ENCODE results near the gene RBM39. TPM values are rescaled to one million over a fixed set of nuclear protein-coding genes. Genes with fewer than 3 reads are reported as not detected.
"Not testable (repeated sequence)": the region's sequence is repeated elsewhere in the genome, so short reads cannot be mapped to it uniquely, and the experiment has no call there.

RBM39 gene
- total RNA-seq, 1 donor from 2014 or later, result 515 TPM

DNA sequence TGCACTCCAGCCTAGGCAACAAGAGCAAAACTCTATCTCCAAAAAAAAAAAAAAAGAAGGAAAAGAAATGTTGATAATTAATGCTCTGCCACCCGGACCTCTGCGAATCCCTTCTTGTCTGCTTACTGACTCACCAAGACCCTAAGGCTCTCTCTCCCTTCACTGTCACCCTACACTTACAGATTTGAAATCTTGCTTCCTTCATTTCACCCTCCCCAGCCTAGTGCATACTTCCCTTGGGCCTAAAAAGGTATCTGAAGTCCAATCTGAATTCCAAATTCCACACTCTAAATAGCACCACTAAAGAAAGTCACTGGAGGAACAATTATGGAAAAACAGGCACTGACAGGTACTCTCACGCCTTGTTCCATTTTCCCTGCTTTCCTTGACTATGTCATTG, 20.4 kb upstream of the RBM39 start:
- H3K9me3 Mint-ChIP-seq (ENCODE audit: low read depth), result no peaks in the 10 kb centered on the region
- H3K36me3 Mint-ChIP-seq (ENCODE audit: insufficient read depth), result no peaks in the 10 kb centered on the region
- H3K27me3 Mint-ChIP-seq, result no peaks in the 10 kb centered on the region
- TF ChIP-seq, protein P1, sequence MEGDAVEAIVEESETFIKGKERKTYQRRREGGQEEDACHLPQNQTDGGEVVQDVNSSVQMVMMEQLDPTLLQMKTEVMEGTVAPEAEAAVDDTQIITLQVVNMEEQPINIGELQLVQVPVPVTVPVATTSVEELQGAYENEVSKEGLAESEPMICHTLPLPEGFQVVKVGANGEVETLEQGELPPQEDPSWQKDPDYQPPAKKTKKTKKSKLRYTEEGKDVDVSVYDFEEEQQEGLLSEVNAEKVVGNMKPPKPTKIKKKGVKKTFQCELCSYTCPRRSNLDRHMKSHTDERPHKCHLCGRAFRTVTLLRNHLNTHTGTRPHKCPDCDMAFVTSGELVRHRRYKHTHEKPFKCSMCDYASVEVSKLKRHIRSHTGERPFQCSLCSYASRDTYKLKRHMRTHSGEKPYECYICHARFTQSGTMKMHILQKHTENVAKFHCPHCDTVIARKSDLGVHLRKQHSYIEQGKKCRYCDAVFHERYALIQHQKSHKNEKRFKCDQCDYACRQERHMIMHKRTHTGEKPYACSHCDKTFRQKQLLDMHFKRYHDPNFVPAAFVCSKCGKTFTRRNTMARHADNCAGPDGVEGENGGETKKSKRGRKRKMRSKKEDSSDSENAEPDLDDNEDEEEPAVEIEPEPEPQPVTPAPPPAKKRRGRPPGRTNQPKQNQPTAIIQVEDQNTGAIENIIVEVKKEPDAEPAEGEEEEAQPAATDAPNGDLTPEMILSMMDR (IDR thresholded peaks at IDR 0.05; ENCODE audit: unreplicated experiment), result no peak
- H3K27ac Mint-ChIP-seq, result no peak overlapping the region
- H3K4me1 Mint-ChIP-seq (ENCODE audit: low read depth), result peaks cover 7% of the 10 kb centered on the region
- no peak for DNase-seq (ENCODE audit: low spot score, unreplicated experiment)
- H3K4me3 Mint-ChIP-seq (ENCODE audit: low read depth), result no peak overlapping the region

- H3K36me3 Mint-ChIP-seq (ENCODE audit: insufficient read depth); H3K4me1 Mint-ChIP-seq (ENCODE audit: low read depth); H3K27ac Mint-ChIP-seq; H3K9me3 Mint-ChIP-seq (ENCODE audit: low read depth); DNase-seq (ENCODE audit: low spot score, unreplicated experiment); H3K27me3 Mint-ChIP-seq; H3K4me3 Mint-ChIP-seq (ENCODE audit: low read depth): not testable (repeated sequence)
Measured at GRCh38 chr20:35761548-35761947, 19.5 kb upstream of the RBM39 start.

DNA sequence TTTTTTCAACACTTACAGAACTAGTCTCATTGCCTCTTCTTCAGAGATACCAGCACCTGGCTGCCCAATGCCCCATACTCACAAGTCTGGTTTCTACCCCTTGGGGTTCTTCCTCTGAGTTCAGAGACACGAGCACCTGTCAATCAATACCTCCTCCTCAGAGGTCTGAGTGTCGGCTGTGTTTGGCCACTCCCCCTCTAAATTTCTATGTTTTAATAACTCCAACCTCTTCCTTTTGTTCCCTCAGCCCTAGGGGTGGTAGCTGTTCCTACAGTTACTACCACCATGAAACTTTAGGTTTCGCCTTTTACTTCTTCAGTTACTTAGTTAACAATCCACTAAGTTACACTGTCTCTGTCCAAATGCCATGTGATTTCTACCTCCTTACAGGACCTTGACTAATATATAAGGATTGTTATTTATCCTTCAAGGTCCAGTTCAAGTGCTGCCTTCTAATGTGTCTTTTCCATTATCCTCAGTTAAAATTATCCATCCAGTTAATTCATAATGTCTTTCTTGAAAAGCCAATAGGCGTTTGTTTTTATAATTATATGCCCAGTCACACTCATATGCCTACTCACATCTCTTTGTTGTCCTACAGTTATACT, 15.1 kb upstream of the RBM39 start:
- H3K27me3 Mint-ChIP-seq, result peaks cover 7% of the 10 kb centered on the region
- H3K4me1 Mint-ChIP-seq (ENCODE audit: low read depth), result no peaks in the 10 kb centered on the region
- TF ChIP-seq, protein P1 (IDR thresholded peaks at IDR 0.05; ENCODE audit: unreplicated experiment), result no peak
- H3K36me3 Mint-ChIP-seq (ENCODE audit: insufficient read depth), result no peaks in the 10 kb centered on the region
- no peak overlapping the region for H3K27ac Mint-ChIP-seq
- no peak for DNase-seq (ENCODE audit: low spot score, unreplicated experiment)
- H3K9me3 Mint-ChIP-seq (ENCODE audit: low read depth), result no peaks in the 10 kb centered on the region
- H3K4me3 Mint-ChIP-seq (ENCODE audit: low read depth), result no peak overlapping the region

DNA sequence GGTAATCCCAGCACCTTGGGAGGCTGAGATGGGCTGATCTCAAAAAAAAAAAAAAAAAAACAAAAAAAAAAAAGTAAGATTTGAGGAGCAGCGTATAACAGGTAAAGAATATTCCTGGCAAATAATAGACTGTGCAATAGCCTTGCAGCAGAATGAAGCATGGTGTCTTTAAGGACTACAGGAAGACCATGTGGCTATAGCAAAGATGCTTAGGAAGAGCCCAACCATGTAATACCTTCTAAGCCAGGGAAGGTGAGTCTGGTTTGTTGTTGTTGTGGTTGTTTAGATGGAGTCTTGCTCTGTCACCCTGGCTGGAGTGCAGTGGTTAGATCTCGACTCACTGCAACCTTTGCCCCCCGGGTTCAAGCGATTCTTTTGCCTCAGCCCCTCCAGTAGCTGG, 14.3 kb upstream of the RBM39 start:
- H3K36me3 Mint-ChIP-seq (ENCODE audit: insufficient read depth), result no peaks in the 10 kb centered on the region
- H3K27me3 Mint-ChIP-seq, result peaks cover 7% of the 10 kb centered on the region
- TF ChIP-seq, protein P1 (IDR thresholded peaks at IDR 0.05; ENCODE audit: unreplicated experiment), result no peak
- no peaks in the 10 kb centered on the region for H3K4me1 Mint-ChIP-seq (ENCODE audit: low read depth)
- no peak overlapping the region for H3K4me3 Mint-ChIP-seq (ENCODE audit: low read depth)
- no peak for DNase-seq (ENCODE audit: low spot score, unreplicated experiment)
- no peaks in the 10 kb centered on the region for H3K9me3 Mint-ChIP-seq (ENCODE audit: low read depth)
- no peak overlapping the region for H3K27ac Mint-ChIP-seq

GRCh38 chr20:35750611-35751010, 8.6 kb upstream of the RBM39 start:
- Mint-ChIP-seq H3K36me3 (ENCODE audit: insufficient read depth) (no peaks in the 10 kb centered on the region), H3K27ac (no peak overlapping the region), H3K9me3 (ENCODE audit: low read depth) (no peaks in the 10 kb centered on the region), H3K27me3 (peaks cover 9% of the 10 kb centered on the region), H3K4me3 (ENCODE audit: low read depth) (no peak overlapping the region), H3K4me1 (ENCODE audit: low read depth) (no peaks in the 10 kb centered on the region)
- TF ChIP-seq, protein P1 (IDR thresholded peaks at IDR 0.05; ENCODE audit: unreplicated experiment), result no peak
- DNase-seq (ENCODE audit: low spot score, unreplicated experiment), result no peak

DNA sequence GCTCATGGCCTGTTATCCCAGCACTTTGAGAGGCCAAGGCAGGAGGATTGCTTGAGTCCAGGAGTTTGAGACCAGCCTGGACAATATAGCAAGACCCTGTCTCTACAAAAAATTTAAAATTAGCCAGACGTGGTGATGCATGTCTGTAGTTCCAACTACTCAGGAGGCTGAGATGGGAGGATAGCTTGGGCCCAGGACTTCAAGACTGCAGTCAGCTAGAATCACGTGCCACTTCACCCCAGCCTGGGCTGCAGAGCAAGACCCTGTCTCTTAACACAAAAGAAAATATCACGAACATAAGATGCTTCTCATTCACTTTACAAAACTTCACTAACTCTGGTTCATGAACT, 2.4 kb upstream of the RBM39 start:
- DNase-seq (ENCODE audit: low spot score, unreplicated experiment); H3K27me3 Mint-ChIP-seq; H3K4me3 Mint-ChIP-seq (ENCODE audit: low read depth); H3K27ac Mint-ChIP-seq; H3K9me3 Mint-ChIP-seq (ENCODE audit: low read depth): not testable (repeated sequence)
- H3K4me1 Mint-ChIP-seq (ENCODE audit: low read depth), result peaks cover 20% of the 10 kb centered on the region
- H3K36me3 Mint-ChIP-seq (ENCODE audit: insufficient read depth), result peaks cover 11% of the 10 kb centered on the region

Measured in progenitor cell of endocrine pancreas (in vitro differentiated cells).